SK-N-SH (cell line): ENCODE results near the gene CYFIP1. TPM values are rescaled to one million over a fixed set of nuclear protein-coding genes. Genes with fewer than 3 reads are reported as not detected.

ENCODE experiments used
- CTCF ChIA-PET: fragments of 300-600, 350-600 bp; formaldehyde crosslinking; extraction: SDS; loops from one replicate; lab custom pipeline; 2021; lab: Yijun Ruan, JAX
- POLR2A ChIA-PET: fragments of 350-600 bp; sonication (Branson Sonifier 250); formaldehyde crosslinking; extraction: SDS; loops from one replicate; lab custom pipeline; 2020; ENCODE audit warnings: antibody characterized with exemption, inconsistent platforms; lab: Yijun Ruan, JAX
- DNase-seq: peaks from one replicate; pipeline ENCODE4 v3.0.0; 2012
- H2AFZ ChIP-seq: fragments of 200-600 bp; sonication (generic); 2 replicates; pipeline ENCODE4 v1.8.1; 2016; ENCODE audit warnings: antibody characterized with exemption, mild to moderate bottlenecking, low read depth
- H3F3A ChIP-seq: fragments of 200-600 bp; sonication (generic); replicated peaks from 2 replicates; pipeline ENCODE3; 2016; ENCODE audit warnings: antibody characterized with exemption, mild to moderate bottlenecking; ENCODE audit not compliant: insufficient read depth
- H3K27ac ChIP-seq, 2 experiments: fragments of 200-500 bp in 1 of 2; fragments of 200-600 bp in 1 of 2; sonication (Bioruptor generic) in 1 of 2; sonication (generic), shearing (Covaris generic) in 1 of 2; 2 replicates each; pipeline versions ENCODE4 v1.5.1 to v1.6.1; 2014 to 2016; ENCODE audit warnings: low read depth in 2 of 2, inconsistent platforms in 1 of 2, low read length in 1 of 2, mild to moderate bottlenecking in 1 of 2, mixed read lengths in 1 of 2
- H3K27me3 ChIP-seq: fragments of 200-600 bp; sonication (generic), shearing (Covaris generic); 2 replicates; pipeline ENCODE4 v1.6.1; 2016; ENCODE audit warnings: mixed run types; ENCODE audit not compliant: insufficient read depth
- H3K36me3 ChIP-seq, 2 experiments: fragments of 200-500 bp in 1 of 2; fragments of 200-600 bp in 1 of 2; sonication (Bioruptor generic) in 1 of 2; sonication (generic) in 1 of 2; replicated peaks in 1 of 2; 2 replicates each; pipeline versions ENCODE3 to v1.5.1; 2014 to 2016; ENCODE audit warnings: low read length in 1 of 2, mild to moderate bottlenecking in 1 of 2; ENCODE audit not compliant: insufficient read depth in 2 of 2, control insufficient read depth in 1 of 2
- H3K4me1 ChIP-seq, 2 experiments: fragments of 200-500 bp in 1 of 2; fragments of 200-600 bp in 1 of 2; sonication (Bioruptor generic) in 1 of 2; sonication (generic), shearing (Covaris generic) in 1 of 2; 2 replicates each; pipeline versions ENCODE4 v1.5.1 to v1.6.1; 2014 to 2016; ENCODE audit warnings: low read depth in 1 of 2, low read length in 1 of 2, mixed run types in 1 of 2; ENCODE audit not compliant: insufficient read depth in 2 of 2, control insufficient read depth in 1 of 2
- H3K4me2 ChIP-seq: fragments of 200-600 bp; sonication (generic), shearing (Covaris generic); 2 replicates; pipeline ENCODE4 v1.6.1; 2017; ENCODE audit warnings: mixed run types
- H3K4me3 ChIP-seq, 2 experiments: fragments of 200-500 bp in 1 of 2; fragments of 200-600 bp in 1 of 2; sonication (Bioruptor generic) in 1 of 2; sonication (generic), shearing (Covaris generic) in 1 of 2; 2 replicates each; pipeline versions ENCODE4 v1.5.1 to v1.8.1; 2014 to 2016; ENCODE audit warnings: low read depth in 2 of 2, inconsistent platforms in 1 of 2, low read length in 1 of 2, mild to moderate bottlenecking in 1 of 2, mixed read lengths in 1 of 2, moderate library complexity in 1 of 2
- H3K79me2 ChIP-seq: fragments of 200-600 bp; sonication (generic); 2 replicates; pipeline ENCODE4 v1.8.1; 2017; ENCODE audit warnings: mild to moderate bottlenecking; ENCODE audit not compliant: insufficient read depth
- H3K9ac ChIP-seq: fragments of 200-600 bp; sonication (generic); 2 replicates; pipeline ENCODE4 v1.6.1; 2017; ENCODE audit warnings: mixed run types
- H3K9me2 ChIP-seq: fragments of 200-600 bp; sonication (generic); 2 replicates; pipeline ENCODE4 v1.6.1; 2017; ENCODE audit warnings: mixed run types
- H3K9me3 ChIP-seq: fragments of 200-600 bp; sonication (generic); 2 replicates; pipeline ENCODE4 v1.6.1; 2017; ENCODE audit warnings: mixed run types, mild to moderate bottlenecking, moderate library complexity
- H4K20me1 ChIP-seq: fragments of 200-600 bp; sonication (generic); 2 replicates; pipeline ENCODE4 v1.6.1; 2017; ENCODE audit warnings: mild to moderate bottlenecking, mixed run types; ENCODE audit not compliant: insufficient read depth
- CHD2 ChIP-seq: fragments of 150-350 bp; IDR thresholded peaks from 2 replicates; pipeline ENCODE4 v1.6.1; 2018; ENCODE audit warnings: low read length; ENCODE audit not compliant: partially characterized antibody
- CTCF ChIP-seq: fragments of 200-600 bp; sonication (generic); IDR thresholded peaks from 2 replicates; pipeline ENCODE4 v1.6.1; 2017; ENCODE audit warnings: antibody characterized with exemption, mild to moderate bottlenecking, moderate library complexity
- EP300 ChIP-seq, 2 experiments: IDR thresholded peaks; 2 replicates each; pipeline versions ENCODE4 v1.4.0 to v1.6.1; 2012; ENCODE audit warnings: borderline replicate concordance in 1 of 2, low read depth in 1 of 2, low read length in 1 of 2
- EZH2phosphoT487 ChIP-seq: fragments of 200-600 bp; sonication (generic); IDR thresholded peaks from 2 replicates; pipeline ENCODE4 v1.6.1; 2017; ENCODE audit warnings: low read depth, mixed run types, mild to moderate bottlenecking, antibody characterized with exemption, moderate library complexity, borderline replicate concordance
- FOSL2 ChIP-seq: IDR thresholded peaks from 2 replicates; pipeline ENCODE4 v1.4.0; 2012; ENCODE audit warnings: low read depth, mild to moderate bottlenecking, moderate library complexity, borderline replicate concordance
- JUND ChIP-seq: IDR thresholded peaks from 2 replicates; pipeline ENCODE4 v1.4.0; 2012
- MEF2A ChIP-seq: IDR thresholded peaks from 2 replicates; pipeline ENCODE4 v1.4.0; 2012; ENCODE audit warnings: low read depth, borderline replicate concordance
- MXI1 ChIP-seq: IDR thresholded peaks from 2 replicates; pipeline ENCODE4 v1.6.1; 2012; ENCODE audit warnings: mild to moderate bottlenecking, low read depth, low read length, improper control_type of control experiment
- NFIC ChIP-seq: IDR thresholded peaks from 2 replicates; pipeline ENCODE4 v1.4.0; 2012; ENCODE audit warnings: borderline replicate concordance
- NRF1 ChIP-seq: IDR thresholded peaks from 2 replicates; pipeline ENCODE4 v1.6.1; 2012; ENCODE audit warnings: low read depth, mild to moderate bottlenecking, low read length
- PBX3 ChIP-seq: IDR thresholded peaks from 2 replicates; pipeline ENCODE4; 2012
- POLR2AphosphoS5 ChIP-seq: IDR thresholded peaks from 2 replicates; pipeline ENCODE4 v1.6.1; 2012; ENCODE audit warnings: low read depth, low read length
- RAD21 ChIP-seq: IDR thresholded peaks from 2 replicates; pipeline ENCODE4 v1.6.1; 2012; ENCODE audit warnings: mild to moderate bottlenecking, low read length
- RXRA ChIP-seq: IDR thresholded peaks from 2 replicates; pipeline ENCODE4 v1.4.0; 2012; ENCODE audit warnings: low read depth, mild to moderate bottlenecking, borderline replicate concordance
- SIN3A ChIP-seq: IDR thresholded peaks from 2 replicates; pipeline ENCODE4 v1.6.1; 2012; ENCODE audit warnings: low read depth, mild to moderate bottlenecking, low read length, moderate library complexity, borderline replicate concordance
- SMC3 ChIP-seq: IDR thresholded peaks from 2 replicates; pipeline ENCODE4 v1.6.1; 2012; ENCODE audit warnings: low read depth, low read length, improper control_type of control experiment
- TEAD4 ChIP-seq: IDR thresholded peaks from 2 replicates; pipeline ENCODE4 v1.4.0; 2012; ENCODE audit warnings: mild to moderate bottlenecking, borderline replicate concordance; ENCODE audit not compliant: insufficient read depth
- WGBS: methylation state at CpG from one replicate; pipeline ENCODE4 v1.1.6; 2017; ENCODE audit warnings: low lambda C conversion rate; 5-methylcytosine and 5-hydroxymethylcytosine counted together
- polyA plus RNA-seq, 3 experiments: library from polyadenylated mRNA; depleted of rRNA; stranded (reverse); fragments of >200 nt; gene quantifications; 2 replicates each; pipeline ENCODE4 v1.2.3, GENCODE V29; 2012

CYFIP1 gene
- polyA plus RNA-seq, 1 of the 3 experiments (the other 2 are of a cell fraction) = 53.4 TPM

- Histone ChIP-seq H4K20me1 (no peaks in the 10 kb centered on the region), H3K9me2 (no peaks in the 10 kb centered on the region), H3K4me1 (peaks cover 0 to 3% of the 10 kb centered on the region in 2 experiments; a peak in 1 of 4 replicates), H3K9me3 (no peaks in the 10 kb centered on the region), H3K4me2 (no peak overlapping the region), H3F3A (peaks cover 9% of the 10 kb centered on the region), H3K27ac (no peak overlapping the region), H3K79me2 (no peaks in the 10 kb centered on the region), H3K9ac (no peak overlapping the region), H2AFZ (no peak overlapping the region), H3K4me3 (no peak overlapping the region), H3K36me3 (peaks cover 61 to 78% of the 10 kb centered on the region in 2 experiments), H3K27me3 (no peaks in the 10 kb centered on the region)
- ChIA-PET POLR2A (no interaction called here), CTCF (no interaction called here)
- no peak for TF ChIP-seq MEF2A
- TF ChIP-seq EP300 (IDR thresholded peaks at IDR 0.05; ENCODE audit: borderline replicate concordance in 1 of 2, low read depth in 1 of 2, low read length in 1 of 2) = no peak
- TF ChIP-seq FOSL2 = 0 out of 2 replicates have a peak, but pooled peaks have one; percentile 8
- TF ChIP-seq CTCF = no peak
- TF ChIP-seq RAD21 = no peak
- TF ChIP-seq TEAD4 = no peak
- no peak for TF ChIP-seq POLR2AphosphoS5
- DNase-seq = no peak
- 88% methylated on average over 17 of the region's 17 CpGs for WGBS
These were observed 107.0 kb downstream of the CYFIP1 start for GRCh38 chr15:22872936-22873701.

- no peaks in the 10 kb centered on the region for H3K4me1 ChIP-seq
- no peaks in the 10 kb centered on the region for H3K9me2 ChIP-seq
- no peak overlapping the region for H3K4me2 ChIP-seq
- H3K36me3 ChIP-seq = peaks cover 72 to 92% of the 10 kb centered on the region in 2 experiments
- no peak overlapping the region for H3K4me3 ChIP-seq
- POLR2A ChIA-PET = no interaction called here
- H3K9me3 ChIP-seq = no peaks in the 10 kb centered on the region
- TF ChIP-seq TEAD4 (no peak), NFIC (no peak), CTCF (no peak), RXRA (no peak), EZH2phosphoT487 (no peak), PBX3 (no peak), CHD2 (no peak), MXI1 (no peak), JUND (no peak), RAD21 (no peak), SMC3 (no peak), NRF1 (no peak), SIN3A (no peak)
- no peaks in the 10 kb centered on the region for H4K20me1 ChIP-seq
- CTCF ChIA-PET = no interaction called here
- DNase-seq = no peak
- peaks cover 11% of the 10 kb centered on the region for H3F3A ChIP-seq
- no peaks in the 10 kb centered on the region for H3K27me3 ChIP-seq
- H3K79me2 ChIP-seq = no peaks in the 10 kb centered on the region
- H2AFZ ChIP-seq = no peak overlapping the region
- no peak overlapping the region for H3K9ac ChIP-seq
- WGBS = 97% methylated on average over 5 of the region's 6 CpGs
- H3K27ac ChIP-seq = no peak overlapping the region
These were observed 108.6 kb downstream of the CYFIP1 start for GRCh38 chr15:22871481-22872086.
